ENCODE results near the gene PRKCD.
"Not testable (repeated sequence)": the region's sequence is repeated elsewhere in the genome, so short reads cannot be mapped to it uniquely, and the experiment has no call there.

The PRKCD gene

DNA sequence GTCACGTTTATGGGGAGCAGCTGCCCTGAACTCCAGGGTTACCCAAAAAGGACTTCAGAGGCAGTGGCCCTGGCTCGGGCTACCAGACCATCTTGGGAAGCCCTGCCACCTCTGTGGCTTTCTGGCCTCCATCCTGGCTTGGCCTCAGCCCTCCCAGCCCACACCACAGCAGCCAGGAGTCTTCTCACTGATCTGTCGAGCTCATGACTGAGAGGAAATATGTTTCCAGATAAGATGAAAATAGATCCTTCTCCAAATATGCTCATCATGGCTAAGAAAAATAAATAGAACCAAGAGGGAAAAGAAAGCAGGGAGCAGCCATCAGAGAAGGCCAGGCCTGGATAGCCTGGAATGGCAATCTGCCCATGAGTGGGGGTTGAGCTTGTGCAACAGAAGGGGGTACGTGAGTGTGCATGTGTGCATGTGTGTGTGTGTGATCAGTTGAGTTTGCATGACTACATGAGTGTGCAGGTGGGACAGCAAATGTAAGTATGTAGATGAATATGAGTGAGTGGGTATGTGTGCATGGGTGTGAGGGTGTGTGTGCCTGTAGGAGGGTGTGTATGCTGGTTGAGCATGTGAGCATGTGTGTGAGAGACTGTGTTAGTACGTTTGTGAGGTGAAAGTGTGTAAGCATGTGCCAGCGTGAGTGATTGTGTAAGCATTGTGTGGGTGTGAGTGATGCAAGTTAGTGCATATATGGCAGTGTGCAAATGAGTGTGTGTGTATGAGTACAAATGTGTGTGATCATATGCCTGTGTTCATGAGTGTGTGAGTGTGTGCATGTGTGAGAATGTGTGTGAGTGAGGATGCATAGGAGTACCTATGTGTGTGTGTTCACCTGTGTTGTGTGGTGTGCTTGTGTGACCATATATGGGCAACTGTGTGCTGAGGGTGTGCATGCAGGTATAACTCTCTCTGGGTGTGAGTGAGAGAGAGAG lies 20.8 kb upstream of the PRKCD start:
- no peak for DNase-seq (ENCODE audit: low spot score)

DNA sequence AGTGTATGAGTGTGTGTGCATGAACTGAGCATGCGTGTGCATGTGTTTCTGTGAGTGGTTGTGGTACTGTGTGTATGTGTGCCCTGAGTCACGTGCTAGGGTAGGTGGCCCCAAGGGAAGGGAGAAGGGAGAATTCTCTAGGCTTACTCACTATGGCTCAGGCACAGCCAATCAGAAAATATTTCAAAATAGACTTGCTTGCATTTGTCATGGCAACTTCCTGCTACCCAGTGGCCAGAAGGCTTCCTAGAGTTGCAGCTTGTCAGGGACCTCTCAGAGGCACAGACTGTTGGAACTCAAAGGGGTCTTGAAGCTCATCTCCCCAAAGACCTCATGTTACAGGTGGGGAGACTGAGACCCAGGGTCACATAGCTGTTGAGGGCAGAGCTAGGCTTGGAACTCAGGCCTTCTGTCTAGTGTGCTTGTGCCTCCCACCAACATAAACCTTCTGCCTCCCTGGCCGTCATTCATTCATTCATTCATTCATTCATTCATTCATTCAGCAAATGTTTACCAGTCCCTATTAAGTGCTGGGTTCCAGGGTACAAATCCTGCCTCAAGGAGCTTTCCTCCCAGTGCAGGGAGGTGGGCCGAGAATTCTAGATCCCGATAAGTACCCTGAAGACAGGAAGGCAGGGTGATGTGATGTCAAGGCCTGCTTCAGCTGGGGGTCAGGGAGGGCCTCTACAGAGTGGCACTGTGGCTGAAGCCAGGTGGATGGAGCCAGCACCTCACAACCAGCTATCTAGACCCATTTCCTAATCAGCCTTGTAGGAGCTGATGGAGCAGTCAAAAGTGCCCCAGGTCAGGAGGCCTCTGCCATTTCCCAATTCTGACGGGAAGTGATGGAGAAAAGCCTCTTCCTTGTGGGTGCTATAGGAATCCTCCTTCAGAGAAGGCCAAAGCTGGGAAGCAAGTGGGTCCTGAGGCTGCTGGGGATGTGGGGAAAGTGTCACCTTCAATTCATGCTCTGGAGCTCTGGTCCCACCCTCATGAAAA lies 19.9 kb upstream of the PRKCD start:
- peak; percentile 30 for DNase-seq (ENCODE audit: low spot score)

DNA sequence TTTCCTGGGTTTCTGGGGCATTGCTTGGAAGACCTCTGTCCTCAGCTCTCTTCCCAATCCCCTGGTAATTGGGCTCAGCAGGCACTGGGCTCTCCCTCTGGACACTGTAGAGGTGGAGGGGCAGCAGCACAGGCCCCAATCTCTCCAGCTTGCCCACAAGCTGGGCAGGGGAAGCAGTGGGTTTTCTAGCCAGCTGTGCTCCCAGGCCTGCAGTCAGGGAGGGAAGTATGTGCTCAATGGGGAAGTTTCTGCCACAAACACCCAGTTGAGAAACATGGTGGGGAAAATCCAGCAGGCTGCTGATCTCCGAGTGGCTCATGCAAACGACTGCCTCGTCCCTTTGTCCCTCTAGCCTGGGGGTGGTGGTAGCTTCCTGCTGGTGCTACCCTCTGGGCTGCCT lies 18.0 kb upstream of the PRKCD start:
- DNase-seq (ENCODE audit: low spot score) = peak; percentile 67

DNA sequence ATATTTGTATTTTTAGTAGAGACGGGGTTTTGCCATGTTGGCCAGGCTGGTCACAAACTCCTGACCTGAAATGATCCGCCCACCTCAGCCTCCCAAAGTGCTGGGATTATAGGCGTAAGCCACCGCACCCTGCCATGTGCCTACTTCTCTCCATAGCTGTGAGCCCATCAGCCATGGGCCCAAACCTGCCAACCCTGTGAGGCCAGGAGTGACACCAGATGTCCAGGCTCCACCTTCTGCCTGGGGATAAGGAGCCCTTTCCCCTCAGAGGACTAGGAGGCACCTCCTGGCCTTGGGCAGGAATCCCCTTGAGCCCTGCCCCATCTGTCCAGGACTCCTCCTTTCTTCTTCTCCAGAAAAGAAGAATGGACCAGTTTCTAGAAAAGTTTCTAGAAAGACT lies 16.6 kb upstream of the PRKCD start:
- DNase-seq (ENCODE audit: low spot score) = no peak

DNA sequence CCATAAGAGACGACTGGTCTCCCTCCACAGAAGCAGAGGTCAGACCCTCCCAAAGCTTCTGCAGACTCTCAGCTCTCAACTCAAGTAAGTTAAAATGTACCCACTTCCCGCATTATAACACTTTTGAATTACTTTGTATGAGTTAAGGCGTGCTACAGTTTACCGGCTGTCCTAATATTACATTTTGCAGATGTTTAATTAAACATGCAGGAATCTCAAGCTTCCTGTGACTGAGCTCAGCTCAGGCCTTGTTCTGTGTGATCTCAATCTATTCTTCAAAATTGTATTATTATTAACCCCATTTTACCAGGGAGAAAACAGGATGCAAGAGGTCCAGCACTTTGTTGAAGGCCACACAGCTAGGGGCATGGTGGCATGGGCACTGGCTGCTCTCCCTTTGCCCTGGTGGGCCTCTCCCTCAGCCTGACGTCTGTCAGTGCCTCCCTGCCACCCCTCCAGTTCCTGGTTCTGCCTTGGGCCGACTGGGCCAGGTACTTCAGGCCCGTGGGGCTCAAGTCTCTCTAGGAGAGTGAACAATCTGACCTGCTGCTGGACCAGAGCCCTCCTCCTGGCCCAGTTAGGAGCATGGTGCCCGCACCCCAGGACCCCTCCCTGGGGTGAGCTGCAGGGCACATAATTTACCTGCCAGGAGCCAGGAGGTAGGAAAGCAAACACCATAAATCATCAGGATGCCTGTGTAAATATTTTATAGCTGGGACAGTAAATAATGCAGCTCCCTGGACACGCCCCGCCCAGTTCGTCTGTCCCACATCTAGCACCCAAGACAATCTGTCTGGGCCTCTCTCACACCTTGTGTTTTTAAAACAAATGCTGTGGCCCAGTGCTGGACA lies 15.9 kb upstream of the PRKCD start:
- DNase-seq (ENCODE audit: low spot score) = no peak

DNA sequence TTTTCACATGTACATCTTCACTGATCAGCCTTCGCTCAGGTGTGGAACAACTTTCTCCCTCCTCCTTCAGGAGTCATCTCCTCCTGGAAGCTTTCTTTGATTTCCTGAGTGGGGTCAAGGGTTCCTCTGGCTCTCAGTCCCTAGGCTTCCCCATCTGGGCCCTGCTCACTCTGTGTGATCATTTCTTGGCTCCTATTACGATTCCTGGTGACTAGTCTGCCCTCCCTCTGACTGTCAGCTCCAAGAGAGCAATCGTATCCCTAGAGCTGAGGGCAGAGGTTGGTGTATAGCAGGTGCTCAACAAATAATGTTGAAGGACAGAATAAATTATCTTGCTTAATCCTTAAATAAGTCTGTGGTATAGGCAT lies 15.3 kb upstream of the PRKCD start:
- no peak for DNase-seq (ENCODE audit: low spot score)

DNA sequence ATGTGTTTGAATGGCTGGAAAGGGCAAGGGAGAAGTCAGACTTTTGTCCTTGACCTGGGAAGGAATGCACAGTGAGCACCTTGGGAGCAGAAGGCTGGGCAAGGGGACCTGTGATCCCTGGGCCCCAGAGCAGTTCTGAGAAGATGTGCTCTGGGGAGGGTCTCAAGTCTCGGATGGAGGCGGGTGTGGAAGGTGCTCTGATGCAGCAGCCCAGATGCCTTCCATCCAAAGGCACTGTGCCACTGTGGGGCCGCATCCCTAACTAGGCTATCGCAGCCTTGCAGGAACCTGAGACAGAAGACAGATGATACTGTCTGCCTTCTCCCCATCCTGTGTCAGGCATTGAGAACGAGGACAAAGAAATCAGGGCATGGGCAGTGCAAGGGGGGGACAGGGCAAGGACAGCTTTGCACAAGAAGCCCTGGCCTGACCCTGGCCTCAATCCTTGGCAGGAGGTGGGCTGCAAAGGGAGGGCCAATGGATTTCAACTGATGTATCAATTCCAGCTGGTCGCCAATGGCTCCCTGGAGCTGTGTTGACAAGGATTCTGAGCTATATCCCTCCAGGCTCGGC lies 14.6 kb upstream of the PRKCD start:
- no peak for DNase-seq (ENCODE audit: low spot score)

DNA sequence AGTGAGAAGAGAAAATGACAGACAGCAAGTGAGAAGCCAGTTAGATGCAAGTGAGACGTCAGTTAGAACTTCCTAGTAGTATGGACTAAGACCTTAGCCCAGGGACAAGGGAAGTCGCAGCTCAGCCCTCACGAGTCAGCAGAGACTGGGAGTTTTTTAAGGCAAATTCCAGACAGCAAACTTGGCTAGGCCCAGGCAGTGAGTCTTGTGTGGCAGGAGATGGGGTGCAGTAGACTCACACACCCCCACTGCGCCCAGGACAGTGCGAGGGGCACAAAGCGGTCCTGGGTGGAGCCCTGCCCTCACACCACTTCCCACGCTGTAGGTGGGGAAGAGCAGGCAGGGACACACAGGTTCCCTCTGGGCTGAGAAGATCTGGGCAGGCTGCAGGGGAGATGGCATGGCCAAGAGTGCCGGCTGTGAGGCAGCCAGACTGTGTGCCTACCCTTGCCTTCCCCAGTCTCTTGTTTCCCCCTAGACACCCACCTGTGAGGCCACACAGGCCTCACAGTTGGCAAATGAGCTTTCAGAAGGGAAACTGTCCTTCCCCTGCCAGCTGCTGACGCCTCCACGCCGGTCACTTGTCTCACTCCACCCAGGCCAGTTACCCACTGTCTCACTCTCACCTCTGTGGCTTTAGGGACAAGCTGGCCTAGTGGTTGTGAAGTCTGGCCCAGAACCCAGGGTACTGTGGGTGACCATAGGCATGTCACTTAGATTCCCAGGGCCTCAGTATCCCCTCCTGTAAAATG lies 13.7 kb upstream of the PRKCD start:
- no peak for DNase-seq (ENCODE audit: low spot score)

DNA sequence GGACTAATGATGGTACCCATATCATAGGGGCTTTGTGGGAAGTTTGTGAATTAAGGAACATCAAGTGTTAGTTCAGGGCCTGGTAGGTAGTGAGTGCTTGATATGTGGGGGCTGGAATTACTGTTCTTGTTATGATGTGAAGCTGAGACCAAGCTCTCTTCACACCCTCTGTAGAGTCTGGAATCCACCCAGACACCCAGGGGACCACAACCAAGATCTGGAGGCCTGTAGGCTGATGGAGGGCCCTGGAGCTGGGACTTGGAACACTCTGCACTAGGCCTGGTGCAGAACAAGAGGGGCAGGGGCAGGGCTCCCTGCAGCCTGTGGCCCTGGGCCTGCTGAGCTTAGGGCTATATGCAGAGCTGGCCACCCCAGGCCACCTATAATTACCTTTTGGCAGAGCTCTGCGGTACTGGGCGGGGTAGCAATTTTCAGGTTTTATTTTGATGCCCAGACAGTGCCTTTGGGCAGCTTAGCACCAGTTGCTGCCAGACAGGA lies 13.1 kb upstream of the PRKCD start:
- DNase-seq (ENCODE audit: low spot score) = no peak

DNA sequence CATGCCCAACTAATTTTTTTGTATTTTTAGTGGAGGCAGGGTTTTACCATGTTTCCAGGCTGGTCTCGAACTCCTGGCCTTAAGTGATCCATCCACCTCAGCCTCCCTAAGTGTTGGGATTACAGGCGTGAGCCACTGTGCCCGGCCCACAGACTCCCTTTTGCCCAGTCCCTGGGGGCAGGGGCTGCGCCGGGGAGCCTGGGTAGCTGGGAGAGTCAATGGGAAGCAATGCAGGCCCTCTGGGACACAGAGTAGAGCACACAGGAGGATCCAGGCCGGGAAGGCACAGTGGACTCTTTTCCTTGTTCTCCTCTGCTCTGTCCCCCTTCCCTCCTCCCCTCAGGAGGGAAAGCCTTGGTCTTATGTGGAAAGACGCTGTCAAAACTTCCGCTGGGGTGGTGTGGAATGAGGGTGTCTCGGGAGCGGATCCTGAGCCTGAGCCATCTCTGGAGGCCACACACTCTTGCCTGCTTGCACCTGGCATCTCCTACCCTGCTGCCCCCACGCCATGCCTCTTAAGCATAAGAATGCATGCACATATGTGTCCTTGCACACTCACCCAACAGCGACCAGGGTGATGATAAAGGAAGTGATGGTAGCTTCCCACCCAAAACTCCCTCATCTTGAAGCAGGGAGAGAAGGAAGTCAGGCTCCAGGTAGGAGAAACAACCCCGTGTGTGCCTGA lies 11.9 kb upstream of the PRKCD start:
- DNase-seq (ENCODE audit: low spot score) = no peak

DNA sequence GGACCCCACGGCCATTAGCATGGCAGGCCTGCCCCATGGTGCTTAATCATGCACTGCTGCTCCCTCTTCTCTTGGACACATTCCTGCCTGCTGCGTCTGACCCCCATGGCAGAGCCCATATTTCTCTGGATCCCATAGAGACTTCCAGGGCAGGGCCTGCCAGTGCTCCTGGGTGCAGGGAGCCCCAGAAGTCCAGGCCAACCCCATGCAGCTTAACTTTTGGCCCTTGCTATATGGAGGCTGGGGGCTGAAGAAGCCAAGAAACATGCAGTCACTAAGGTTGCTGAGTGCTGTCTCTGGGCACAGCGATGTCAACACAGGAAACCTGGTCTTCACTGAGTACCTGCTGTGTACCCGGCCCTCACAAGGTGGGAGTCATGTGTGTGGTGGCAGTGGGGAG lies 11.3 kb upstream of the PRKCD start:
- DNase-seq (ENCODE audit: low spot score) = no peak

DNA sequence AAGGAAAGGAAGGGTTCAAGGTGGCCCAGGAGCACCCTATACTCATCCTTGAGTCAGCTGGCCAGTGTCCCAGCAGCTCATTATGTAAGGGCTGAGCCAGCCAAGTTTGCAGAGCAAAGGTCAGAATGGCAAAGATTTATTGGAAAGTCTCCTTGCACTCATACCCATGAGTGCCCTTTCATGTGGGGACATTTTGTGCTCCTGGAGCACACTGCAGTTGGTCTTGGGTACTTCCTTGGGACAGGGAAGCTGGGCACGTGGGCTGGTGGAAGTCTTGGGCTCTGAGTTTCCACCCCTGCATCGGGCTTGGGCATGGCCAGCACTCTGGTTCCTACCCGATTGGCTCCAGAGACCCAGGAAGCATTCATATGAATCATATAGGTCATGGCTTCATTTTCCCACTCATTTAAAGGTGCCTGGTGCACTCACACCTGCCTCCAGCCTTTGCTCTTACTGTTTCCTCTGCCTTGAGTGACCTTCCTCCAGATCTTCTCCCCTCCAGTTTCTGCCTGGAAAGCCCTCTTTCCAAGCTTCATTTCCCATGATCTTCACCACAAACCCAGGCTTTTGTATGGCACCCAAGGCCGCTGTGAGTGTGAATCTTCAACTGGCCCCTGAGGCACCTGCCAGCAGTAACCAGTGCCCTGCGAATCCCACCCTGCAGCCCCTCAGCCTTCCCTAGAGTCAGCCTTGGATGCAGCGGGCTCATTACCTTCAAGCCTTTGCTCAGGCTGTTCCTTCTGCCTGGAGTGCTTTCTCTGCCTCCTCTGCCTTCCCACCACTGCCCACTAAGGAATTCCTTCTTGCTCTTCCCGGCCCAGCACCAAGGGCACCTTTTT lies 10.5 kb upstream of the PRKCD start:
- DNase-seq (ENCODE audit: low spot score) = no peak

DNA sequence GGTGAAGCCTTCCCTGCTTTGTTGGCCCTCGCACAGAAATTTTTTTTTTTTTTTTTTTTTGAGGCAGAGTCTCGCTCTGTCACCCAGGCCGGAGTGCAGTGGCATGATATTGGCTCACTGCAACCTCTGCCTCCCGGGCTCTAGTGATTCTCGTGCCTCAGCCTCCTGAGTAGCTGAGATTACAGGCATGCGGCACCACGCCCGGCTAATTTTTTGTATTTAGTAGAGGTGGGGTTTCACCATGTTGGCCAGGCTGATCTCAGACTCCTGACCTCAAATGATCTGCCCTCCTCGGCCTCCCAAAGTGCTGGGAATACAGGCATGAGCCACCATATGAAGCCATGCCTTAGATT lies 9.9 kb upstream of the PRKCD start:
- DNase-seq (ENCODE audit: low spot score) = not testable (repeated sequence)

DNA sequence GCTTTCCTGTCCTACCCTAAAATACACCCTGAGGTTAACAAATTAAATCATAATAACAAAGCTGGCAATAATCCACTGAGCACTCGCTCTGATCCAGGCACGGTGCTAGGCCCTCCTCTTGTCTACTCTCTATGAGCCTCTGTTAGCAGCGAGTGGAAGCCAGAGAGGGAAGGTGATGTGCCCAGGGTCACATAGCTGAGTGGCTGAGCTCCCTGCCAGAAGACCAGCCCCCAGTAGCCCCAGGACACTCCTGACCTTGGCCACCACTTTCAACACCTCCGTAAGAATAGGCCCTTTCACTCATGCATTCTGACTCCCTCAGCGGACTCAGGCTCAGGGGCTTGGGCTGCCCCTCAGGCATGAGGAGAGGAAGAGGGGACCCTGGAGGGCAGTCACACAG lies 9.5 kb upstream of the PRKCD start:
- DNase-seq (ENCODE audit: low spot score) = no peak

DNA sequence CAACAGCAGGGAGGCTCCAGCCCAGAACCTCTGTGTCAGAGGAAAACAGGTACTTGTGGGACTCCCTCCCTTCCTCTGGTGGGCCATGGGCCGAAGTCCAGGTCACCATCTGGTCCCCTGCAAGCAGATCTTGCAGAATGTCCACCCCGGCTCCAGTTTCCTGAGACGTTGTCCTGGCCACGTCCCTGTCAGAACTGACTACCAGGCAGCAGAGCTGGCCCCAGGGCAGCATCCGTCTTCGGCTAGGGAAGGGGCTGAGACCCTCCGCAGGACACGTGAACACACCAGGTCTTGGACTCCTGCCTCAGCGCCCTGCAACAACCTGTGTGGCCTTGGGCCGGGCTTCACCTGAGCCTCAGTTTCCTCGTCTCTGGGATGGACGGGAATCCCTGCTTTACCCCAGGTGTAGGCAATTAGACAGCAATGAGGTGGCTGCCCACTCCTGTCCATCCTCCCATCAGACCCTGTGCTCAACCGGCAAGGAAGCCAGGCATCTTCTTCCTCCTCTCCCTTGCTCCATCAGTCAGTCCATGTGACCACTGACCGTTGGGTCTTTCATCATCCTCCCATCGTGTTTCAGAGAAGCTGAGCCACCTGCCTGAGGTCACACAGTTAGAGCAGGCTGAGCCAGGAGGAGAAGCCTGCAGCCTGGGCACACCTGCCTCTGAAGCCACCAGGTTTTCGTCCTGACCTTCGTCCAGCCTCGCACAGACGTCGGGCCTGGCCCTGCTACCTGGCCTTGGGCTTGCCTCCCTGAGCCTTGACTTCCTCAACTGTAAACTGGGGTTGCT lies 8.9 kb upstream of the PRKCD start:
- no peak for DNase-seq (ENCODE audit: low spot score)

DNA sequence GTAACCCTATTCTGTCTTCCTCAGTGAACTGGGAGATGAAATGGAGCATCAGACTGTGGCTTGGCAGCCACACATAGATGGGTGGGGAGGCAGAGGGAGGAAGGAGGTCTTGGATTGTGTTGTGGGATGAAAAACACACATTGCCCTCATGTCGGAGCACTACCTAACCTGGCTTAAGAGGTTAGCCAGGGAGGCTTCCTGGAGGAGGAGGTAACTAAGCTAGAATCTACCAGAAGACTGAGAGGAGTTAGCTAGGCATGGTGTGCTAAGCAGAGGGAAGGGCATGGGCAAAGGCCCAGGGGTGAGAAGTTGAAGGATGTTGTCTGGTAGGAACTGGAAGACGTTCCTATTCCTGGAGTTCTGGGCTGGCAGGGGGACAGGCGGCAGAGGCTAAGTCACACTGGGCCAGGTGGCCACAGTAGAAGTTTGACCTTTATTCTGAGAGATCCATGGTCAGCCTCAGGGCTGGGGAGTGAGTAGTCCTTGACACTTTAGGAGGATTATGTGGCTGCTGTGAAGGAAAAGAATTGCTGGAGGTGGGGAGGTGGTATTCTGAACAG lies 7.7 kb upstream of the PRKCD start:
- DNase-seq (ENCODE audit: low spot score) = no peak

DNA sequence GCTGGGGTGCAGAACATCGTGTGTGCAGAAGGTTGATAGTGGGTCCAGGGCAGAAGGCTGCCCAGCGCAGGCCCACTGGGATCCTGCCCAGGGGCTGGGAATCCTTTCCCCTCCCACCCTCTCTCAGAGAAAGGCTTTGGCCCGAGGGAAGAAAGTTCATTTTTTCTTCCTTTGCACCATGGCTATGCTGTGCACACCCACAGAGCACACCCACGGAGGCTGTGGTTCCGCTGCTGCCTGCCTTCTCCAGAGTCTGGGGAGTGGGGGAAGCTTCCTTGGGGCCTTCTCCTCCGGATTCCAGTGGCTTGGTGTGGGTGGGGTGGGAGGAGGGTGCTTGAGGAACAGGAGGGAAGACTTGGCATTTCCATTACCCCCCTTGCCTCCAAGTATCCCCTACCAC lies 7.0 kb upstream of the PRKCD start:
- no peak for DNase-seq (ENCODE audit: low spot score)

DNA sequence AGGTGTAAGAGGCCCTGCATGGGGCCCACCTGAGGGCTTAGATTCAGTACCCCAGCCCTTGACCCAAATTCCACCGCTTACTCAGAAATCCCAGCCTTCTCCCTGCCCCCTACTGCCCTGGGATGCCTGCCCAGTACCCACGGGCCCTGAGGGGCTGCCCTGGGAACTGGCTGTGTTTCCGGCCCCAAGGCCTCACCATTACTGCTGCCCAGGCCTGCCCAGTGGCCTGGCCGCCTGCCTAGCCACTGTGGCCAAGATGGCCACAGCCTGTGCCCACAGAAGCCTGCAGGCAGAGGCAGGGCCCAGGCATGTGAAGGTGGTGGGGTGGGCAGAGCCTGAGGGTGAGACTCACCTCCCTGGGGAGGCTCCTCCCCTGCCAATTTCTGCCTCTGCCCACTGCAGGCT lies 6.1 kb upstream of the PRKCD start:
- peak; percentile 40 for DNase-seq (ENCODE audit: low spot score)
